HG03575 (cell line): Measurements from ENCODE around the gene LRPAP1.
"Not testable (repeated sequence)": the region's sequence is repeated elsewhere in the genome, so short reads cannot be mapped to it uniquely, and the experiment has no call there.

Experiments
- ATAC-seq: cut with Tn5 transposase; IDR thresholded peaks from one replicate; pipeline ENCODE4 v1.9.1; 2021; ENCODE audit not compliant: unreplicated experiment, insufficient number of reproducible peaks, low FRiP score; ENCODE audit errors: extremely low read depth

The LRPAP1 gene

GRCh38 chr4:3543415-3543814 is 11.2 kb upstream of the LRPAP1 start:
- not testable (repeated sequence) for ATAC-seq

GRCh38 chr4:3538906-3539305 is 6.7 kb upstream of the LRPAP1 start:
- ATAC-seq, result not testable (repeated sequence)

GRCh38 chr4:3535812-3536211 is 3.6 kb upstream of the LRPAP1 start:
- ATAC-seq, result not testable (repeated sequence)

GRCh38 chr4:3533423-3533820 is 1.2 kb upstream of the LRPAP1 start:
- no peak for ATAC-seq

- no peak for ATAC-seq
Observed at GRCh38 chr4:3532751-3533422, 665 bp upstream of the LRPAP1 start.

- no peak for ATAC-seq
Observed at GRCh38 chr4:3531318-3531878, 824 bp downstream of the LRPAP1 start.

- no peak for ATAC-seq
Observed at GRCh38 chr4:3530663-3531254, 1.5 kb downstream of the LRPAP1 start.

- ATAC-seq, result no peak
Observed at GRCh38 chr4:3530051-3530450, 2.2 kb downstream of the LRPAP1 start.

- ATAC-seq, result no peak
Observed at GRCh38 chr4:3529363-3529762, 2.9 kb downstream of the LRPAP1 start.

- no peak for ATAC-seq
Observed at GRCh38 chr4:3527914-3528876, 4.0 kb downstream of the LRPAP1 start.

GRCh38 chr4:3527101-3527913 is 4.9 kb downstream of the LRPAP1 start:
- no peak for ATAC-seq

GRCh38 chr4:3526456-3526855 is 5.8 kb downstream of the LRPAP1 start:
- ATAC-seq, result no peak

- ATAC-seq, result no peak
Observed at GRCh38 chr4:3525532-3526430, 6.4 kb downstream of the LRPAP1 start.

GRCh38 chr4:3524920-3525319 is 7.3 kb downstream of the LRPAP1 start:
- no peak for ATAC-seq

GRCh38 chr4:3524349-3524748 is 7.9 kb downstream of the LRPAP1 start:
- no peak for ATAC-seq

GRCh38 chr4:3523628-3524221 is 8.5 kb downstream of the LRPAP1 start:
- no peak for ATAC-seq

- ATAC-seq, result no peak
Observed at GRCh38 chr4:3523146-3523627, 9.0 kb downstream of the LRPAP1 start.
